ENCODE data around the gene TM9SF4. TPM values are rescaled to one million over a fixed set of nuclear protein-coding genes. Genes with fewer than 3 reads are reported as not detected.
"Not testable (repeated sequence)": the region's sequence is repeated elsewhere in the genome, so short reads cannot be mapped to it uniquely, and the experiment has no call there.

The TM9SF4 gene
- total RNA-seq, 1 experiment from 2014 or later = 30.9 TPM

DNA sequence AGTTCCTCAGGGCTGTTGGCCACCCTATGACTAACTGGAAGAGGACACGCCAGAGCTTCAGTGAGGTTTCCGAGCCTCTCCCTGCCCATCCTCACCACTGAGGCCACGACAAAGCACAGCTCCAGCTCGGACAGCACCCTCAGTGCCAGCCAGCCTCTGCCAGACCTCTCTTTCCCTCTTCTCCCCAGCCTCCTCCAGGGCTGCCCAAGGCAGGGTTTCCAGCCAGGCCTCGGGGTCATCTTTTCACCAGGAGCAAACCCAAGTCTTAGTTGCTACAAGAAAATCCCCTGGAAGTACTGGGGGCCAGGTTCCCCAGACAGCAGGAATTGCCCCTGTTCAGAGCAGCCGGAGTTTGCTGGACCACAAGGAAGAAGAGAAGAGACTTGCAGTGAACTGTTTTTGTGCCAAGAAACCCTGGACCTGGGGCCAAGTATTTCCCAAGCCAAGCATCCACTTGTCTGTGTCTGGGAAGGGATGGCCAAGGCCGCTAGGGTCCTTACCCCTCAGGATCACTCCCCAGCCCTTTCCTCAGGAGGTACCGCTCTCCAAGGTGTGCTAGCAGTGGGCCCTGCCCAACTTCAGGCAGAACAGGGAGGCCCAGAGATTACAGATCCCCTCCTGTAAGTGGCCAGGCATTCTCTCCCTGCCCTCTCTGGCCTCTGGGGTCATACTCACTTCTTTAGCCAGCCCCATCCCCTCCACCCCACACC is 56.5 kb downstream of the TM9SF4 start:
- DNase-seq (ENCODE audit: low read depth, low spot score) = no peak
- in situ Hi-C loops (cut with HindIII; ENCODE audit: low pct_unique_long_range_greater_than_20kb, low sequenced_read_pairs) = no loop called here

DNA sequence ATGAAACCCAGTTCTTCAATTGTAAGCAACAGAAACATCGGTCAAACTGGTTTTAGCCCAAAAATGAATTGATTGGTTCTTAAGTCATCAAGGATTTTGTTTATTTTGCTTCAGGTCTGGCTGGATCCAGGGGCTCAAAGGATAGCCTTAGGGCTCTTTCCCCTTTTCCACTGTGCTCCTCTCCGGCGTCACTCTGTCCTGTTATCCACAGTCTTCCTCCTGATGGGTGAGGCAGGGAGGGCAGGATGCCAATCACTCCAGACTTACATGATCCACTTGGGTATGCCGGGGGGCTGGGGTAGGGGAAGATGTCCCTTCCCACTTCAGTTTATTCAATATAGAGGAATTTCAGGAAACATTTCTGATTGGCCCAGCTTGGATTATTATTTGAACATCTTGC is 58.0 kb downstream of the TM9SF4 start:
- in situ Hi-C loops (cut with HindIII; ENCODE audit: low pct_unique_long_range_greater_than_20kb, low sequenced_read_pairs) = no loop called here
- DNase-seq (ENCODE audit: low read depth, low spot score) = no peak

DNA sequence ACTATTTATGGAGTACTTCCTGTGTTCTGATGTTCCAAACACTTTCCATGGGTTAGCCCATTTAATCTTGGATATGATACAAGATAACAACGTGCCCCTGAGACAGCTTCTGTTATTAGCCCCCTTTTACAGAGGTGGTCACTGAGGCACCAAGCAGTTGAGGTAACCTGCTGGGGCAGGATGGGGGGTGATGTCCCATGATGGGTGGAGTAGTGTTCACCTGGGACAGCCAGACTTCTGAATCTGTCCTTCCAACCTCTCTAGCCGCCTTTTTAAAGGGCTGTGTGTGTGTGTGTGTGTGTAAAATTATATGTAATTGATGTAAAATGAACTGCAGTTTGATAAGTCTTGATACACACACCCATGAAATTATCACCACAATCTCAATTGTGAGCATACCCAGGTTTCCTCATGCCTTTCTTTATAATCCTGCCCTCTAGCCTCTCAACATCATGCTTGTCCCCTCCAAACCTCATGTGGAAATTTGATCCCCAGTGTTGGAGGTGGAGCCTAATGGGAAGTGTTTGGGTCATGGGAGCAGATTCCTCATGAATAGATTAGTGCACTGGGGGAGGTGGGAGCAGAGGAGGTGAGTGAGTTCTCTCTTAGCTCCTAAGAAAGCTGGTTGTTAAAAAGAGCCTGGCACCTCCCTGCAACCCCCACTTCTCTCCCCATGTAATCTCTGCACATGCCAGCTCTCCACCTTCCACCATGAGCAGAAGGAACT is 58.8 kb downstream of the TM9SF4 start:
- peak; percentile 54 for DNase-seq (ENCODE audit: low read depth, low spot score)
- in situ Hi-C loops (cut with HindIII; ENCODE audit: low pct_unique_long_range_greater_than_20kb, low sequenced_read_pairs) = no loop called here

DNA sequence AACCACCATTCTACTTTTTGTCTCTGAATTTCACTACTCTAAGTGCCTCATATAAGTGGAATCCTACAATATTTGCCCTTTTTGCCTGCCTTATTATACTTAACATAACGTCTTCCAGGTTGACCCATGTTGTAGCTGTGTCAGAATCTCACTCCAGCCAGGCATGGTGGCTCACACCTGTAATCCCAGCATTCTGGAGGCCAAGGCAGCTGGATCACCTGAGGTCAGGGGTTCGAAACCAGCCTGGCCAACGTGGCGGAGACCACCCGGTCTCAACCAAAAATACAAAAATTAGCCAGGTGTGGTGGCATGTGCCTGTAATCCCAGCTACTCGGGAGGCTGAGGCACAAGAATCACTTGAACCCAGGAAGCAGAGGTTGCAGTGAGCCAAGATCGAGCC is 68.2 kb downstream of the TM9SF4 start:
- DNase-seq (ENCODE audit: low read depth, low spot score); in situ Hi-C loops (cut with HindIII; ENCODE audit: low pct_unique_long_range_greater_than_20kb, low sequenced_read_pairs): not testable (repeated sequence)

DNA sequence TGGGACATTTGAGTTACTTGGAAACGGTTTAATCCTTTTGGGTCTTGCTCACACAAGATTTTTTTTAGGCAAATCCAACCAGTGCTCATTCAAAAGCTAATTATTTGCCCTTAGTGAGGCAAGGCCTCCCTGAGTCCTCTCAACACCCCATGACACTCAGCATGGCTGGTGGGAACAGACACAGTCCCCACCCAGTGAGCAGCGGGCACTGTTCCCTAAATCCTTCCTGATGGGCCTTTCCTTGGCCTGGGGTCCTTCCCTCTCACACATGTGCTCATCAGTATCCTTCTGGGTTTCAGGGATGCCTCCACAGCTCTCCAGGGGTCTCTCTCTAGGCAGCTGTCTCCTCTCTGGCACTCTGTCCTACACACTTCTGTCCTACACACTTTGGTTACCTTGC is 70.0 kb downstream of the TM9SF4 start:
- no peak for DNase-seq (ENCODE audit: low read depth, low spot score)
- in situ Hi-C loops (cut with HindIII; ENCODE audit: low pct_unique_long_range_greater_than_20kb, low sequenced_read_pairs) = no loop called here

DNA sequence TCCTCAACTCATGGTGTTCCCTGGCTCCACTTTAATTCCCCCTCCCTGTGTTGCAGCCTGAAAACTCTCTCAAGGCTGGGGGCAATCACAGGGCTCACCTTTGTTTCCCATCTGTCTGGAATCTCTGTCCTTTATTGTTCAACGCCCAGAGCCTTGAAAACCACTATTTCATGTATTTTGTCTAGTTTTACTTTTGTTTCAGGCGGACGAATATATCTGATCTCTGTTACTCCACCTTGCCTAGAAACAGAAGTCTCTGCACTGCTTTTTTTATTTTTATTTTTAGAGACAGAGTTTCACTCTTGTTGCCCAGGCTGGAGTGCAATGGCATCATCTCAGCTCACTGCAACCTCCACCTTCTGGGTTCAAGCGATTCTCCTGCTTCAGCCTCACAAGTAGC is 70.4 kb downstream of the TM9SF4 start:
- in situ Hi-C loops (cut with HindIII; ENCODE audit: low pct_unique_long_range_greater_than_20kb, low sequenced_read_pairs) = no loop called here

DNA sequence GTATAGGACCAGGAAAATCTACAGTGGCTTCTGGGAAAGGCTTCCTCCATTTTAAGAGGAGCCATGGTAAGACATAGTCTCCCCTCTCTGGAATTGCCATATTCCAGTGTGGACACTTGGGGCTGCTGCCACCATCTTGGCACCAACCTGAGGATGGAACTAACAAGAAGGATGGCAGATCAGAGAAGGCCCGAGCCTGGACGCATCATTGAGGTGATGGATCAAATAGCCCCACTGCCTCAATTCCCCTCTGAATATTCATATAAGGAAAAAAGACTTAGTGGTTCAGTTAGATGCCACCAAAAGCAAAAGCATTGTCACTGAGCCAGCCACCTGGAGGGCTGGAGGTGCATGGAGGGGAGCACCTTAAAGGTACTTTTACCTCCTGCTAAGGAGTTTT is 72.1 kb downstream of the TM9SF4 start:
- in situ Hi-C loops (cut with HindIII; ENCODE audit: low pct_unique_long_range_greater_than_20kb, low sequenced_read_pairs) = no loop called here
- no peak for DNase-seq (ENCODE audit: low read depth, low spot score)

More for the DNA sequence above, 70.4 kb downstream of the TM9SF4 start:
- no peak for DNase-seq (ENCODE audit: low read depth, low spot score)

DNA sequence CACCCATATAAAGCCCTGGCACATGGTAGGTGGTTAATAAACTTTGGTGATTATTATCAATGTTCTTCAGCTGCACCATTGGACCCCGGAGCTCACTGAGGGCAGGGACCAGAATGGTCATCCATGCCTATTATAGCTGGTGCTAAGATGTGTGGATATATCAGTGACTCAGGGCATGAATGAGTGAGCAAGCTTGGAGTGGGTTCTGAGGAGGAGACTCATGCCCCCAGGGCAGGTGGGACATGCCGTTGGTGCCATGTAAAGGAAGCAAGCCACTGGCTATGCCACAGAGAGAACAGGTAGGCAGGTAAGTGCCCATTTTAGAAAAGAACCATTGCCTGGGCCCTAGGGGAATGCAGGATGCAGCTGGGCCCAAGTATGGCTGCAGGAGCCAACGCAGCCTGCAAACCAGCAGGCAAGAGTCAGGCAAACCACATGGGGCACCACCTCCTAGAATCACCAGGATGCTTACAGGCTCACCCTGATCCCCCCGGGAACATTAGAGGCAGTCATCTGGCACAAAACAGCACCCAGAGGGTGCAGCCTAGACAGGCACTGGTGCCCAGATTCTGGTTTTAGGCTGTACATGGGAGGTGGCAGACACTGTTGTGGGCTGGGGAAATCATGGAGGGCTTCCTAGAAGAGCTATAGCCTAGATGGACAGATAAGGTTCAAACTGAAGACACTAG is 74.6 kb downstream of the TM9SF4 start:
- in situ Hi-C loops (cut with HindIII; ENCODE audit: low pct_unique_long_range_greater_than_20kb, low sequenced_read_pairs) = no loop called here
- DNase-seq (ENCODE audit: low read depth, low spot score) = no peak

DNA sequence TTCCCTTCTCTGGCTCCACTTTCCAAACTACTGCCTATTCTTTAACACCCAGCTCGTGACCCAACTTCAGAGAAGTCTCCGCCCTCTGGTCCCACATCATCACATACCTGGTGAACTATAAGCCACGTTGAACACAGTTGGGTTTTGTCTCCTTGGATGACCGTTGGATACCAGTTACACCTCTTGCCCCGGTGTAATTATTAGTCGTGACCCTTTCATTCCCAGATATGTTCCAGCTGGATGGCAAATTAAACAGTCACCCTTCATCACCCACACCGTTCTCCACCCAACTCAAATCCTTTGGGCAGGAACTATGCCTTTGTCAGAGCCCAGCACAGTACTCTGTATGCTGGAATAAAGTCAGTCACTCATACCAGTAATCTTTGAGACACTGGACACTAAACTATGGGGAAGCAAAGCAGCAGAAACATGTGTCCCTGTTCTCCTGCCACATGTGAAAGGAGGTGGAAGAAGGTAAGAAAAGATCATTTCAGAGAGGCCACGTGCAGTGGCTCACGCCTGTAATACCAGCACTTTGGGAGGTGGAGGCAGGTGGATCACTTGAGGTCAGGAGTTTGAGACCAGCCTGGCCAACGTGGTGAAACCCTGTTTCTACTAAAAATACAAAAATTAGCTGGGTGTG is 75.6 kb downstream of the TM9SF4 start:
- in situ Hi-C loops (cut with HindIII; ENCODE audit: low pct_unique_long_range_greater_than_20kb, low sequenced_read_pairs) = no loop called here
- no peak for DNase-seq (ENCODE audit: low read depth, low spot score)

DNA sequence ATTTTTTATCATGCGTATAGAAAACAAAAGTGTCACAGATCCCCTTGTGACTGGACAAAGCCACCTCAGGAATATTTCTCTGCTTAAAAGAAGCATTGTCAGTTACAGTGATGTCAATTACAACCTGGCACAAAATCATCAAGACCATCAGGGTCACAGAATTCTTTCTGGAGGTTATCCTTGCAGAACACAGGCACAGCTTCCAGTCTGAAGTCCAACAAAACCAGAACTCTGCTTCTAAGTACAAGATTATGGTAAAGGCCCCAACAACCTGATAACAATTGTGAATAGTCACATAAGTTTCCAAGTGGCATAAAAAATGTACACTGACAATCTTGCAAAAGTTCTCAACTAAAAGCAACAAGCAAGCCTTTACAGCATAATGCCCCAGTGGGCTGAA is 77.0 kb downstream of the TM9SF4 start:
- DNase-seq (ENCODE audit: low read depth, low spot score) = no peak
- in situ Hi-C loops (cut with HindIII; ENCODE audit: low pct_unique_long_range_greater_than_20kb, low sequenced_read_pairs) = no loop called here

DNA sequence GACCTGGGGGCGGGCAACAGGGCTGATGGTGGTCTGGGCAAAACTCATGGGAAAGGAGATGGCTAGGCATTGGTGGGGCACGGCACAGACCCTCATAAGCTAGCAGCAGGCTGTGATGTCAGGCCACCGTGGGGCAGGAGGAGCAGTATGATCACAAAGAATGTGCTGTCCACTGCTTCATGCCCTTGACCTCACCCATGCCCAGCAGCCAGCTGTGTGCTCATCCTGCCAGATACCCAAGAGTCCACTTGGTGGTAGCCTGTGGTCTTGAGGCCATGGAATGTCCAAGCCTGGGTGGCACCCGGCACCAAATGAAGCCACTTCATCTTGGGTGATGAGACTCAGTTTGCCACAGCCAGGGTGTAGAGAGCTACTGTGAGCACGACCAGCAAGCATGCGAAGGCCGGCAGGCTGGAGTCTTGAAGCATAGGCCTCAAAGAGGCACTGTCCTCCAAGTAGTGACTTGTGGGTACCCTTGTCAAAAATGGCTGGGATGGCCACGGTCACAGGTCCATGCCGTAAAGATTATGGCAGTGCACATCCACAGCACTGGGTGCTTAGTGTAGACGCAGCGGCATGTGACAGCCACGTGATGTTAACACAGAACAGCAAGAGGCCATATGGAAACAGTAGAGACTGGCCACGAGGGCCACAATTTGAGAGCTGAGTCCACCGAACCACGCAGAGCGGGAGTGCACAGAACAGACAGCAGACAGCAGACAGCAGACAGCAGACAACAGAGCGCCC is 79.0 kb downstream of the TM9SF4 start:
- in situ Hi-C loops (cut with HindIII; ENCODE audit: low pct_unique_long_range_greater_than_20kb, low sequenced_read_pairs) = no loop called here

DNA sequence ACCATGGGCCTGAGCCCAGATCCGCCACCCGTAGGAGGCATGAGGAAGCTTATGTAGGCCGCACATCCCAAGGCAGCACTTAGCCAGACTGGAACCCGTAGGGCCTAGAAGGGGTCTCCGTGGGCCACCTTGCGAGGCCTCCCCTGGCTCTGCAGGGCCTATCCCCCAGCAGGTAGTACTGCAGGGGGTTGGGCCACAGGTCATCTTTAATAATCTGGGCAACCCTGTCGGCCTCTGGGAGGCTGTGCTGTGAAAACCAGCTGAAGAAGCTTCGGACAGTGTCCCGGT is 79.6 kb downstream of the TM9SF4 start:
- in situ Hi-C loops (cut with HindIII; ENCODE audit: low pct_unique_long_range_greater_than_20kb, low sequenced_read_pairs) = no loop called here
- DNase-seq (ENCODE audit: low read depth, low spot score) = no peak

More for the DNA sequence above, 79.0 kb downstream of the TM9SF4 start:
- no peak for DNase-seq (ENCODE audit: low read depth, low spot score)

DNA sequence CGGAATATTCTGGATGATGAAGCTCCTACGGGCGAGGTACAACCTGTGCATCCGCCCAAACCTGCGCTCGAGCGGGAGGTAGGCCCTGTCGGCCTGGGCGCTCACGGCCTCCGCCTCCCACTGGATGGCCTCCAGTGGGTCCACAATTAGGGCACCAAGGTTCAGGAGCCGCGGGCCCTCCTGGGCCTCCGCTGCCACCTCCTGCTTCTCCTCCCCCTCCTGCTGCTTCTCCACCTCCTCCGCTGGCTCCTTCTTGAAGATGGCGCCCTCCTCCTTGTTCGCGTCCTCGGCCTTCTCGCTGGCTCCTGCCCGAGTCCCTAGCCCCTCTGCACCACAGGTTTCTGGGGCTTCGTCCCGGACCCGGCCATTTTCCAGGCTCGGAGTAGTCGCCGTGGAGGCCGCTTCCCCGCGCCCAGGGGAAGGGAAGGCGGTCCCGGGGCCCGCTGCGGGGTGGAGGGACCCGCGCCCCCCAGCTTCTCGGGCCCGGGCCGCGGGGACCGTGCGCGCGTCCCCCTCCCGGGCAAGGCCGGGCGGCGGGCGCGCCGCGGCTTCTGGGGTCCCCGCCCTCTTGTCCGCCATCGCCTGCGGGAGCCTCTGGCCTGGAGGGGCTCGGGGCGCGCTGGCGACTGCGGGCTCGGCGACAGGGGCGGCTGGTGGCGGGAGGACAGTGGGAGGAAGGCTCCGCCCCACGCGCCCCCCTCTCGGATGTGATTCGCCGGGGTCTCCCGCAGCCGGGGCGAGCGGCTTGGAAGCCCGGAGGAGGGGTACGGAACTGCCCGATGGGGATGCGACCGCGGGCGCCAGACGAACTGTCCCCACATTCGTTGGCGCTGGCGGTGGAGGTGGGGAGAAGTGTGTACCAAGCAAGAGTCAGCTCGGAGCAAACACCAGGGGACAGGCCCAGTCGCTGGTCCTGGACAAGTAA is 80.4 kb downstream of the TM9SF4 start:
- in situ Hi-C loops (cut with HindIII; ENCODE audit: low pct_unique_long_range_greater_than_20kb, low sequenced_read_pairs) = no loop called here
- no peak for DNase-seq (ENCODE audit: low read depth, low spot score)

DNA sequence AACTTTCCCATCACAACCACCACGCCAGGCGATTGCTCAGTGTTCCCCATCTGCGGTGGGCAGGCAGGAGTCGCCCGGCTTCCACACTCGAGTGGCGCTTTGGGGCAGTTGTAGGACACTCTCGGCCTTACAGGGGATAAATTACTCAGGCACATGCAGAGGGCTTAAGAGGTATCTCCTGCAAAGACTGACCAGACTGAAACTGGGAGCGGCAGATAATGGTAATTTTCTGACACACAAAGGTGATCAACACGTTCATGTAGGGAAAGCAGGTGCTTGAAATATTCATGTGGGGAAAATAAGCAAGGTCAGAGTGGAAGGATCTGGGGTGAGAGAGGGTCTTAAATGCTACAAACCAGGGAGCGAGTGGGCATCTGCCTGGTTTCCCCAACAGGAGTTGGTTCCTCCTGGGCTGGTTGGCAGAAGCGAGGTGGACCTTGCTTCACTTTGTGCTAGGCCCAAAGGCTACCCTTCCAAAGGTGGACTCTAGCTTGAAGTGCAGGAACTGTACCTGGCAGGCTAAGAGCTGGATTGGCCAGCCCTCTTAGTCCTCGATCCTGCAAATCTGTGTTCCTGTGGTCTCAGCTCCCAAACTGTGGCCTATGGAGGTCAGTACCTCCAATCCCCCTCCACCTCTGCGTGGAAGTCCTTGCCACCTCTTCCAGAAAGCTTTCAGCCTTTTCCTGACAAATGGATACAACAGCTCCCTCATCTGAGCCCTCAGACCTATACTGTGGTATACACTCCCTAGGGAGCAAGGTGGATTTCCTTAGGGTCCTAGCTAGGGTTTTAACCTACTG is 81.3 kb downstream of the TM9SF4 start:
- in situ Hi-C loops (cut with HindIII; ENCODE audit: low pct_unique_long_range_greater_than_20kb, low sequenced_read_pairs) = no loop called here
- DNase-seq (ENCODE audit: low read depth, low spot score) = no peak

DNA sequence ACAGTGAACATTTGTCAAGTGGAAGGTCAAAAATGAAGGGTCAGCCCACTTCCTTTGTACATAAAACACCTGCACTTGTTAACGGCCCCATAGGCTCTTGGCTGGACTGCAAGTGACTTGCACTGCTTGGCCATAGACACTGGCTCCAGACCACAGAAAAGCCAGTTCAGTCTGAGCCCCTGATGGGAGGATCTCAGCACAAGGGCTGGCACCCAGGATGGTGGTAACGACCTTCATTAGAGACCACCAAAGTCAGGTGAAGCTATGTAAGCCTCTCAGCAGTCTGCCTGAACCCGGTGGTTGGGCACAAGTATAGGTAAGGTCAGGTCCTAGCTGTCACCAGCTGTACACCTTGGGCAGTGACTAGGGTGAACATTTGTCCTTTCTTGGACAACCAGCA is 81.9 kb downstream of the TM9SF4 start:
- no peak for DNase-seq (ENCODE audit: low read depth, low spot score)
- in situ Hi-C loops (cut with HindIII; ENCODE audit: low pct_unique_long_range_greater_than_20kb, low sequenced_read_pairs) = no loop called here

DNA sequence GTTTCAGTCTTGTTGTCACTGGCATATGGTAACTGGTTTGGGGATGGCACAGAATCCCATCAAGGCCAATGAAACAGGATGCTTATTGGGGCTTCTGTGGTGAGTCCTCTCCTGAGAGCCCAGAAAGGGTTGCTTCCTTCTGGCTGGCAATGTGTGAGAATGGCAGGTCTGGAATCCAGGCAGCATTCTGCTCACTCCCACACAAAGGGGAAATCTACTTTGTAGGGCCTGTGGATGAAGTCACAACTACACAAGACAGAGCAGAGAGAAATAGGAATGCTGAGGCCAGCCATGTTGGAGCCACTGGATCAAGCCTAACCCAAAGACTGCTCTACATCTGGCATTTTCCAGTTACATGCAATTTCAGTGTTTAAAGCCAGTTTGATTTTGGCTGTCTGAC is 82.4 kb downstream of the TM9SF4 start:
- in situ Hi-C loops (cut with HindIII; ENCODE audit: low pct_unique_long_range_greater_than_20kb, low sequenced_read_pairs) = no loop called here
- DNase-seq (ENCODE audit: low read depth, low spot score) = no peak
